ENCODE measurements around the gene MYCN.
"Not testable (repeated sequence)": the region's sequence is repeated elsewhere in the genome, so short reads cannot be mapped to it uniquely, and the experiment has no call there.

Gene MYCN

DNA sequence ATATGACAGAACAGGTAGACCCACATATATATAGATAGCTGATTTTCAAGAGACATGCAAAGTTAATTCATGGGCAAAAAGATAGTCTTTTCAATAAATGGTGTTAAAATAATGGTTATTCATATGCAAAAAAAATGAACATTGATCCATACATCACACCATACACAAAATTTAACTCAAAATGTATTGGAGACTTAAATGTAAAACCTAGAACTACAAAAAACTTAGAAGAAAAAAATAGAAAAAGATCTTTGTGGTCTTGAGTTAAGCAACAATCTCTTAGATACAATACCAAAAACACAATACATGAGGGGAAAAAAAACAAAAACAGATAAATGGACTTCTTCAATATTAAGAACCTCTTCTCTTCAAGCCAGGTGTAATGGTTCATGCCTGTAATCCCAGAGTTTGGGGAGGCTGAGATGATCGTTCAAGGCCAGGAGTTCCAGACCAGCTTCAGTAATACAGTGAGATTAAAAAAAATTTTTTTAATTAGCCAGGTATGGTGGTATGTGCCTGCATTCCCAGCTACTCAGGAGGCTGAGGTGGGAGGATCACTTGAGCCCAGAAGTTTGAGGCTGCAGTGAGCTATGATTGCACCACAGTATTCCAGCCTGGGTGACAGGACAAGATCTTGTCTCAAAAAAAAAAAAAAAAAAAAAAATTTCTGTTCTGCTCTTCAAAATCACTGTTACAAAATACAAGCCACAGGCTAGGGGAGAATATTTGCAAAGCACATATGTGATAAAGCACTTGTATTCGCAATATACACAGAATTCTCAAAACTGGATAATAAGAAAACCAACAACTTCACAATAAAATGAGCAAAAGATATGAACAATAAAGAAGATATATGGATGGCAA is 32.7 kb upstream of the MYCN start:
- no peak for DNase-seq (ENCODE audit: low spot score)
- FAIRE-seq, result no peak

DNA sequence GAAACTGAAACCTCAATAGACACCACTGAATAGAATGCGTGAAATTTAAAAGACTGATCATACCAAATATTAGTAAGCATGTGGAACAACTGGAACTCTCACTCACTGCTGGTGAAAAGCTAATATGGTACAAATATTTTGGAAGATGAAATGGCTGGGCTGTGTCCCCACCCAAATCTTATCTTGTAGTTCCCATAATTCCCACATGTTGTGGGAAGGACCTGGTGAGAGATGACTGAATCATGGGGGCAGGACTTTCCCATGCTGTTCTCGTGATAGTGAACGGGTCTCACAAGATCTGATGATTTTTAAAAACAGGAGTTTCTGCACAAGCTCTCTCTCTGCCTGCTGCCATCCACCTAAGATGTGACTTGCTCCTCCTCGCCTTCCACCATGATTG is 32.0 kb upstream of the MYCN start:
- no peak for FAIRE-seq

DNA sequence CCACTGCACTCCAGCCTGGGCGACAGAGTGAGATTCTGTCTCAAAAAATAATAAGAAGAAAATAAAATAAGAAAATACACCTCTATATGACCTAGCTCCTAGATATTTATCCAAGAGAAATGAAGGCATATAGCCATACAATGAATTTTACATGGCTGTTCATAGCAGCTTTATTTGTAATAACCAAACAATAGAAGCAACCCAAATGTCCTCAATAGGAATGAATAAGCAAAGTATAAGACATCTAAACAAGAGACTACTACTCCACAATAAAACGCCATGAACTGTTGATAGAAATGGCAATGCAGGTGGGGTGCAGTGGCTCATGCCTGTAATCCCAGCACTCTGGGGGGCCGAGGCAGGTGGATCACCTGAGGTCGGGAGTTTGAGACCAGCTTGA is 31.2 kb upstream of the MYCN start:
- DNase-seq (ENCODE audit: low spot score) (no peak), FAIRE-seq (no peak)

More for the DNA sequence above, 32.0 kb upstream of the MYCN start:
- DNase-seq (ENCODE audit: low spot score), result no peak

DNA sequence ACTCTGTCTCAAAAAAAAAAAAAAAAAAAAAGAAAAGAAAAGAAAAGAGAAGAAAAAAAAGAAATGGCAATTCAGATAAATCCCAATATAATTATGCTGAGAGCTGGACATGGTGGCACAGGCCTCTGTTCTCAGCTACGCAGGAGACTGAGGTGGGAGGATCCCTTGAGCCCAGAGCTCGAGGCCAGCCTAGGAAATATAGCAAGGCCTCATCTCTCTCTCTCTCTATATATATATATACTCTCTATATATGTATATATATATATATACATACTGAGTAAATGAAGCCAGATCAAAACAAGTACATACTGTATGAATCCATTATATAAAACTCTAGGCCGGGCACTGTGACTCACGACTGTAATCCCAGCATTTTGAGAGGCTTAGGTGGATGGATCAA is 30.6 kb upstream of the MYCN start:
- FAIRE-seq, result no peak
- no peak for DNase-seq (ENCODE audit: low spot score)

DNA sequence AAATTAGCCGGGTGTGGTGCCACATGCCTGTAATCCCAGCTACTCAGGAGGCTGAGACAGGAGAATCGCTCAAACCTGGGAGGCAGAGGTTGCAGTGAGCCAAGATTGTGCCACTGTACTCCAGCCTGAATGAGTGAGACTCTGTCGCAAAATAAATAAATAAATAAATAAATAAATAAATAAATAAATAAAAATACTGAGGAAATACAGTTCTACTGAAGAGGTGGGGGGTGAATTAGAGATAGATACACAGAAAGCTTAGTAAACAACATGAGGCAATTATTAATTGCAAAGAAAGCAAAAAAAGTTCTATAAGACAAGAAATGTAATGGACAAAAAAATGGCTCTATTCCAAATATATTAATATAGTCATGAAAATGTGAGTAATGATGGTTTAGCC is 29.1 kb upstream of the MYCN start:
- DNase-seq (ENCODE audit: low spot score); FAIRE-seq: not testable (repeated sequence)

DNA sequence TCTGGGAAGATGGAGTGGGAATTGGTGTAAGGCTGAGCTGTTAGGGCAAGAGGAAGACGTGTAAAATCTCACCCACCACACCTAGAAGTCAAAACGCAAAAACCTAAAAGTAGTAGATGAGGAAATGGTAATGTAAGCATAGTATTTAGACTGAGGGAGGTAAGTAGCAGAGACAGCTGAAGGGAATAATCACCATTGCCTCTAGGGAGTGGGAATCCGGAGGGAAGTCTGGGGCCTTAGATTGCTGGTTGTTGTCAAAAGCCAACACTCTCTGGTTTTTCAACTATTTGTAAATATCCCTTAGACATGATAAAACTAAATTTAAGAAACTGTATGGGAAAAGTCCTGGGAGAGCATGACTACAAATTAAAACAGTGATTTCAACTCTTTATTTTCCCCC is 28.7 kb upstream of the MYCN start:
- FAIRE-seq (no peak), DNase-seq (ENCODE audit: low spot score) (no peak)

DNA sequence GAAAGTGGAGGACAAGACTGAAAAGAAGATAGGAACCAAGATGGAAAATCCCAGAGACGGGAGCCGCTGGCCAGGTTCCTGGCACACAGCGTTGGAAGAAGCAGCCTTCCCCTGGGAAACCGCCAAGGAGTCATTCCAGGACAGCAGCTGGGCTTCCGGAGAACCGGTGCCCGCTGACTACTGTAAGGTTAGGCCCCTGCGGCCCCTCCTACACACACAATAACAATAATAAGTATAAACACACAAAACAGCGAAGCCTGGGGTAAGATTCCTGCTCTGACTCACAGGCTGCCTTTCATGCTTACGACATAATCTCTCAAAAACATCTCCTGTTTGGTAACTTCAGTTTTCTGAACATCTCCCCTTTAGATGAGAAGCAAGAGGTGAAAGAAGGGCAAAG is 28.1 kb upstream of the MYCN start:
- FAIRE-seq (no peak), DNase-seq (ENCODE audit: low spot score) (no peak)

DNA sequence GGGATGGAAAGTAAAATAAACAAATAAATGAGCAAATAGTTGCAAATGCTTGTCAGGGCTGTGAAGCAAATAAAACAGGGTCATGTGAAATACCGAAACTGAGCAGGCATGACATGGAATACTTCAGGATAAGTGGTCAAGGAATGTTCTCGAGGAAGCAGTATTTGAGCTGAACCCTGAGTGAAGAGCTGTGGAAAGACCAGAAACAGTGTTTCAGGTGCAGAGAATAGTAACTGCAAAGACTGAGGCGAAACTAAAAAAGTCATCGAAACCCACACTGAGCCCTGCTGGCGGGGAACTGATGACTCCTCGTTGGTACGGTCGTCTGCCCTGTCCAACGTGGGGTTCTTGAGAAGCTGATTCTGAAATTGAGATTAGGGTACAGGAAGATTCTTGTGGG is 27.2 kb upstream of the MYCN start:
- FAIRE-seq, result no peak
- no peak for DNase-seq (ENCODE audit: low spot score)

DNA sequence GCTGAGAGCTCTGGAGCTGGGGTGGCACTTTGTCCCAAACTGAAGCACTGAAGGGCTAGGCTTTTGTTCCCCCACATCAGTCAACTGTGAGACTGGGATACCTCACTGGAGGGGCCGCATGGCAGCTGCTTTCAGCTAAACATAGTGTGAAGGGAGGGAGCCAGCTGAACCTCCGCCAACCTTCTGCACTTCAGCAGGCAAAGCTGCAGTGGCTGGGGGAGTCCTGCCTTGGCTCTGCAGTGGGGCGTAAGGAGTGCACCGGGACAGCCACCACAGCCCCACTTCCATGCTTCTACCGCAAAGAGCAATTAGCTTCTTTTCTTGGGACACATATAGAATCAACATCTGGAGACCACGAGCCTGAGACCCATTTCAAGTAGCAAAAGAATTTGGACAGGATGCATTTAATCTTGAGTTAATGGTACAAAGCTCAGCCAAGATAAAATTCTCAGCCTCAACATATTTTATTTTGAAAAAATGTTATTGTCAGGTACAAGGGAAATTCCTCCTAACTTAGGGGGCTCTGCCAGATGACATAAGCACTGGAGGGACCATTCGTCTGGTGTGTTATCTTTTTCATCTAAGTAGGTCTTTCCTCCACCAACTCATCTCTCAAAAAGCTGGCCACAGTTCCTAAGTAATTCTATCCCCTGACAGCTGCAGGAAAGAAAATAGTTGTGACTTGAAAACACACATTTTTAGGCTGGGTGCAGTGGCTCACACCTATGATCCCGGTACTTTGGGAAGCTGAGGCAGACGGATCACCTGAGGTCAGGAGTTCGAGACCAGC is 25.6 kb upstream of the MYCN start:
- DNase-seq (ENCODE audit: low spot score) (no peak), FAIRE-seq (no peak)

DNA sequence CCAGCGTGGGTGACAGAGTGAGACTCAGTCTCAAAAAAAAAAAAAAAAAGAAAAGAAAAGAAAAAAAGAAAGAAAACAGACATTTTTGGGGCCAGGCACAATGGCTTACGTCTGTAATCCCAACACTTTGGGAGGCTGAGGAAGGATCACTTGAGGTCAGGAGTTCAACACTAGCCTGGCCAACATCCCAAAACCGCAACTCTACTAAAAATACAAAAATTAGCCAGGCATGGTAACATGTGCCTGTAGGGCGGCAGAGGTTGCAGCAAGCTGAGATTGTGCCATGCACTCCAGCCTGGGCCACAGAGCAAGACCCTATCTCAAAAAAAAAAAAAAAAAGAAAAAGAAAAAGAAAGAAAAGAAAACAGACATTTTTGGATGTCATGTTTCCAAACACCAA is 24.8 kb upstream of the MYCN start:
- not testable (repeated sequence) for FAIRE-seq; DNase-seq (ENCODE audit: low spot score)

DNA sequence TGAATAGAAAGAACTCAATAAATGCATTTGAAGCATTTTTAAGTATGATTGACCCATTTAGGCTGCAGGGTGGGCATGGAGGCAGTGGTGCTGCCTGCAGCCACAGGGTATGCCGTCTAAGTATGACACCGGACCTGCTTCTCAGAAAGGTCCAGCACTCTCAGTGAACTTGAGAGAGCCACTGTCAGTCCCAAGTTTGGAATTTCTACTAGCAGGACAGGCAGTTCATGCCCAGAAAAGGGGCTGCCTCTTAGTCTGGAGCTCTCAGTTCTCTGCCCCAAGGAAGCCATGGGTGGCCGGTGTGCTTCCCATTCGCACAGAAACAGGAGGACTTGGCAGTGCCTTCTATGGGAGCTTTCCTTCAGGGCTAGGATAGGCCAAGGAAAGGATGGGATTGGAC is 24.0 kb upstream of the MYCN start:
- DNase-seq (ENCODE audit: low spot score) (no peak), FAIRE-seq (no peak)

DNA sequence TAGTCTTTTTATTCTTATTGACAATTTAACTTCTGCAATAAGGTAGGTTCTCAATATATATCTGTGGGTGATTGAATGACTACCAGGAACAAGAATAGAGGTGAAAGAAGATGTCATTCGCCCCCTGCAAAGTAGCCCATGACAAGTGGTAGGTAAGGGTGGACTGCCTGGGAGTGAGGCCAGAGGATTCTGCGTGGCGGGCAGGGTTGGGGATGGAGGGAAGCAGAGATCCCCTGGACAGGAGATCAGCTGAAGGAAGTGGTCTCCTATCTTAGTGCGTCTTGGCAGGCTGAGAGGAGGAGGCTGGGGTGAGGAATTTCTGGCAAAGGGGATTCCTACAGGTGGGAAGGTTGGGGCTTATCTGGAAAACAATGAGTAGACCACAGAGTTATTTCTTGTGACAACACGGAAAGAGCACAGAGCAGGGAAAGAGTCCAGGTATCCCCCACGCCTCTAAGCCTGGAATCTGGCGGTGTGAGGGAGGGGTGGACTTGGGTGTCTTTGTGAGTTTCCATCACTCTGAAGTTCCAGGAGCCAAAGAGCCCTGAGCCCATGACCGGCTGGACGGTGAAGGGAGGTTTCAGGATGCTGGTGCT is 21.5 kb upstream of the MYCN start:
- DNase-seq (ENCODE audit: low spot score), result no peak
- no peak for FAIRE-seq

DNA sequence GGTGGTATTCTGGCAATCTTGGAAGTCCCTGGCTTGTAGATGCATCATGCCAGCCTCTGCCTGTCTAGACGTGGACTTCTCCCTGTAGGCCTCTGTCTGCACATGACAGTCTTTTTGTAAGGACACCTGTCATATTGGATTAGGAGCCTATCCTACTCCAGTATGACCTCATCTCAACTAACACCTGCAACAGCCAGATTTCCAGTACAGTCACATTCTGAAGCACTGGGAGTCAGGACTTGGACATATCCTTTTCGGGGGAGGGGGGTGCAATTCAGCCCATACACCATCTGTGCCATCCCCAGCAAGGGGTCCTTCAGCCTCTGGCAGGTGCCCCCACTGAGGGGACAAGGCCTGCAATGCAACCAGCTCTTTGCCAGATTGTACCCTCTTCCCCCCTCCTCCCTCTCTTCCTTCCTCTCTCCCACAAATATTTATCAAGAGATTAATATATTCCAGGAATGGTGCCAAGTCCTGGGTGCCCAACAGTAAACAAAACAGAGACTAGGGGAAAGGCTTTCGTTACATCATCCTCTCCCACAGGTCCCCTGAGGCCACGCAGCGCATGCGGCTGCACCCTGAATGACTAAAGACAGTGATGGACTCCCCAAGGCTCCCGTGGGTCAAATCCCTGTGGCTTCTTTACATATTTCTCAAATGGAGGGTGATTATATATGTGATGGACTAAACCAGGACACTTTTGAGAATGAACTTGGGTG is 20.5 kb upstream of the MYCN start:
- DNase-seq (ENCODE audit: low spot score), result no peak
- FAIRE-seq, result no peak

DNA sequence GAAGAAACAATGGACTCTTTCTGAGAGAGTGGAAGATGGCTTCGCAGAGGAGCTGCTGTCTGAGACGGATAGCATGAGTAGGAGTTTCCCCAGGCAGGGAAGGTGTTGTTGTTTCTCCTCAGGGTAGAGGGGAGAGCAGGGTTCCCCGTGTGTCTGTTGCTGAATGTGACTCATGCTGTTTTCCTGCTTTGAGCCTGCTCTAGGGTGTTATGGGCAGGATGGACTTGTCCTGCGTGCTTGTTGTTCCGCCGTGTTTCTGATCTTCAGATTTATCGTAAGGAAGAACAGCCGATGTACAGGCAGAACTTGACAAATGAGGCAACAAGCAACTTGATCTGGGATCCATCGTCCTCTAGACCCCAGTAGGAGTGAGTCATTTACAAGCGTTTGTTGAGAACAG is 19.7 kb upstream of the MYCN start:
- no peak for DNase-seq (ENCODE audit: low spot score)

DNA sequence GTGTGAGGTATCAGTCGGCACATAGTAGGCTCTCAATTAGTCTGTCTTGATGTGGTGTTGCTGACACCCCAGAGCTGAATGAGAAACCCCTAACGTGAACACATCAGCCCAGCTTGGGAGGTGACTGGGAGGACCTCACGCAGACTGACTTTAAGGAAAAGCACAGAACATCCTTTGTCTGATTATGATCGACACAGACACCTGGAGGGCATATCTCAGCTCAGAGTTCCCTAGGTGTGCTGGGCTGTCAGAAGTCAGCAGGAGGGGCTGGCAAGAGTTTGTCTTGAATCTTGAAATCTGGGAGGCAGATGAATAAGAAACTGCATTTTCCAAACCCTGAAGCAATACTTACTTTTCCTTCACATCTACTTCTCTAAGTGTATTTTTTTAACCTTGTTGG is 16.8 kb upstream of the MYCN start:
- DNase-seq (ENCODE audit: low spot score) (no peak), FAIRE-seq (no peak)

More for the DNA sequence above, 19.7 kb upstream of the MYCN start:
- no peak for FAIRE-seq

DNA sequence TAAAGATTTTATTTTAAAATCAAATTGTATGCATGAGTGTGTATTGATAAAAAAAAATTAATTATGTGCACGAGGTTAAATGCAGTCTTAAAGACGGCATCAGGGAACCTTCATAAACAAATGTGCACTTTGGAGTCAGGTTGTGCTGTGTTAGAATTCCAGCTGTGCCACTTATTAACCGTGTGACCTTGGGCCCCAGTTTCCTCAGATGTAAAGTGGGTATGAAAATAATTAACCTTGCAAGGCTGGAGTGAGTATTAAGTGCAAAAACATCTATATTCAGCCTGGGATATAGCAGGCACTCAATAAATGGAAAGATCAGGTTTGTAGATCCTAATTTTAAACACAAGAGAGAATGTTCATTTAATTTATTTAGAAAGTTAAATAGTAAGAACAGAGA is 14.5 kb upstream of the MYCN start:
- FAIRE-seq (no peak), DNase-seq (ENCODE audit: low spot score) (no peak)

DNA sequence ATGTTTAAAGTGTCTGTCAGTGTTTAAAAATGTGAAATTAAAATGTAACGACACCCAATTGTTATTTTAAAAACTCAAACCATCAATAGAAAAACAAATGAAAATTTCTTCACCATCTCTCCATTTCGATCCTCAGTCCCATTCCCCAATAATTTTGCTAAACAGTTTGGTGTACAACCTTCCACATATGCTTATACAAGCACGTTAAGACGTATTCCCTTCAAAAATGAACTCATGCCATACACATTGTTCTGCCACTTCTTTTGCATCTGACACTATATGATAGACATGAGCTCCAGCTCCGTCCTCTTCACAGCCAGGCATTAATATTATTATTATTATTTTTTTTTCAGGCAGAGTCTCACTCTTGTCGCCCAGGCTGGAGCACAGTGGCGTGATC is 14.1 kb upstream of the MYCN start:
- no peak for DNase-seq (ENCODE audit: low spot score)
- FAIRE-seq, result no peak

DNA sequence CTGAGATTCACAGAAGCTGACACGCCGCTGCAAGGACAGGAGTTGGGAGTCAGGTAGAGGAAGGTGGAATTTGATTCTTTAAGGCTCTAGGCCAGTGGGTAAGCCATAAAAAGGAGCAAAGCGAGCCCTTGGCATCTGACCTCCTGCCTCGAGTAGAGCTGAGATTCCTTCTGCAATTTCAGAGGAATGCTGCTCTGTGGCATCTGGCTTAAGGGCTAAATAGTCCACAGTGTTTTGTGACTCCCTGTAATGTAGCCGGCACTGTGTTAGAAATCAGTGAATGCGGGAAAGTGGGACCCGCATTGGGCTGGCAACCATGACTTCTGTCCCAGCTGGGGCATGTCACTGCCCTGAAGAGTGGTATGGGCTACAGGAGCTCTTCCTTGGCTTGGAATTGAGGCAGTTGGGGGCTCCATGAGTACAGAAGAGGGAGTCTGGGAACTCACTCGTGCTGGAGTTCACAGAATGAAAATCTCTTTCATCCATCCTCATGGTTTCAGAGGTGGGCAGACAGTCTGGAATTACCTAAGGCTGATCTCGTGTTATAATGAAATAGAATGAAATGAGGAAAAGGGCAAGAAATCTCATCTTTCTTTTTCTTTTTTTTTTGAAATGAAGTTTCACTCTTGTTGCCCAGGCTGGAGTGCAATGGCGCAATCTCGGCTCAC is 12.7 kb upstream of the MYCN start:
- FAIRE-seq (no peak), DNase-seq (ENCODE audit: low spot score) (no peak)

DNA sequence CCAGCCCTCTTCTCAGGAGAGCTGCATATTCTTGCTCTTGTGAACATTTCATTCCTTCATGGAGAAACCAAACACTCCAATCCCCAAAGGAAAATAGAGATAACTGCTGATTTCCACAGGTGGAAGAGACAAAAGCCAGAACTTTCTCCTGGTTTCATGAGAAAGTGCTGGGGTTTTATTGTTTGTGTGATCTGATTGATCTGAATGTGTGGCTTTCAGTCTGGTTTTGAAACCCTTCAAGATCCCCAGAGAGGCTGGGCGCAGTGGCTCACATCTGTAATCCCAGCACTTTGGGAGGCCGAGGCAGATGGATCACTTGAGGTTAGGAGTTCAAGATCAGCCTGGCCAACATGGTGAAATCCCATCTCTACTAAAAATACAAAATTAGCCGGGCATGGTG is 11.3 kb upstream of the MYCN start:
- DNase-seq (ENCODE audit: low spot score); FAIRE-seq: not testable (repeated sequence)

DNA sequence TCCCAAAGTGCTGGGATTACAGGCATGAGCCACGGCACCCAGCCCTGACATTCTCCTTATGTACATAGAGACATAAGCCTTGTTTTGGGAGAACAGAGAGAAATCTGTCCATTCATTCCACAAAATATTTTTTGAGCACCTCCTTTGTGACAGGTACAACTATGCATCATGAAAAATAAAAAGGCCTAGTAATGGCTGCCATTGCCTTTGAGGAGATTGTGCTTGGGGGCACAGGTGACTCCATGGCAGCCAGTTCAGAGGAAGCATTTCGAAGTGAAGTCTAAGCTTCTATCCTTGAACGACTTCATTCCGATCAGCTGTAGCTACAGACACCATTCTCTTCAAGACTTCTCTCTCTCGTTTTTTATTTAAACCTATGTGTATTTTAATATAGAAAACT is 10.5 kb upstream of the MYCN start:
- no peak for FAIRE-seq
- DNase-seq (ENCODE audit: low spot score), result no peak
